SK-N-SH (cell line): ENCODE measurements around the gene CACNA1F.

ENCODE experiments used
- RAD21 ChIP-seq: IDR thresholded peaks from 2 replicates; pipeline ENCODE4 v1.6.1; 2012; ENCODE audit warnings: mild to moderate bottlenecking, low read length
- RFX5 ChIP-seq: IDR thresholded peaks from 2 replicates; pipeline ENCODE4 v1.6.1; 2012; ENCODE audit warnings: mild to moderate bottlenecking, improper control_type of control experiment, low read length
- TAF1 ChIP-seq: IDR thresholded peaks from 2 replicates; pipeline ENCODE4 v1.6.1; 2012; ENCODE audit warnings: low read depth, mild to moderate bottlenecking, low read length, moderate library complexity, borderline replicate concordance
- TF ChIP-seq, protein P1 (sequence below): IDR thresholded peaks from 2 replicates; pipeline ENCODE4 v1.4.0; 2012; ENCODE audit warnings: low read depth, borderline replicate concordance

DNA sequence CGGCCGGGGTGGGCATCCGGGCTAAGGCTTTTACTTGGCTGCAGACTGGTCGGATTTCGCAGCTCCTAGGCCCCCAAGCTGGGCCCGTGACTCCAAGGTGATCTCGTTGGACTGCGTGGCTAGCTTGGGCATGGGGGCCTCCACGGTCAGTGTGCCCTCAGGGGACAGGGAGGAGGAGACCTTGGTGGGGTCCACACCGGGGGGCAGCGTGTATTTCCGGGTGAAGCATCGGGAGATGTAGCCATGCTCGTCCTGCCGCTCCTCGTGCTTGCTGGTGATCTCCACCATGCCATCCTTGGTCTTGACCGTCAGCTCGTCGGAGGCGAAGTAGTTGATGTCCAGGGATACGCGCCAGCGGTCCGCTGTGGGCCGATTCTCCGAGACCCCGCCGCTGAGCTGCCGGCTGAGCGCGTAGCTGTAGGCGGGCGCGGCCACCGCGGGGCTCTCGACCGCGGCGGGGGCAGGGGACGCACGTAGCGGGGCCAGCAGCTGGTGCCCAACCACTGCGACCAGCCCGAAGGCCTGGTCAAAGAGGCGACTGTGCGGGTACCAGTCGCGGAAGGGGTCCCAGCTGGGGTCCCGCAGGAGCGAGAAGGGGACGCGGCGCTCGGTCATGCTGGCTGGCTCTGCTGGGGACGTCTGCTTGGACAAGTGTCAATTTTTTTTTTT is 881 bp upstream of the CACNA1F start:
- TF ChIP-seq RAD21 (no peak), RFX5 (no peak), TAF1 (no peak)
- TF ChIP-seq, protein P1, sequence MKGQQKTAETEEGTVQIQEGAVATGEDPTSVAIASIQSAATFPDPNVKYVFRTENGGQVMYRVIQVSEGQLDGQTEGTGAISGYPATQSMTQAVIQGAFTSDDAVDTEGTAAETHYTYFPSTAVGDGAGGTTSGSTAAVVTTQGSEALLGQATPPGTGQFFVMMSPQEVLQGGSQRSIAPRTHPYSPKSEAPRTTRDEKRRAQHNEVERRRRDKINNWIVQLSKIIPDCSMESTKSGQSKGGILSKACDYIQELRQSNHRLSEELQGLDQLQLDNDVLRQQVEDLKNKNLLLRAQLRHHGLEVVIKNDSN: no peak
